GM21515 (cell line): ENCODE measurements around the gene IL2RG.

ENCODE experiments used
- ATAC-seq: cut with Tn5 transposase; IDR thresholded peaks from one replicate; pipeline ENCODE4 v1.9.1; 2021; ENCODE audit not compliant: unreplicated experiment

The IL2RG gene

GRCh38 chrX:71109051-71109450 is 2.3 kb downstream of the IL2RG start:
- no peak for ATAC-seq

DNA sequence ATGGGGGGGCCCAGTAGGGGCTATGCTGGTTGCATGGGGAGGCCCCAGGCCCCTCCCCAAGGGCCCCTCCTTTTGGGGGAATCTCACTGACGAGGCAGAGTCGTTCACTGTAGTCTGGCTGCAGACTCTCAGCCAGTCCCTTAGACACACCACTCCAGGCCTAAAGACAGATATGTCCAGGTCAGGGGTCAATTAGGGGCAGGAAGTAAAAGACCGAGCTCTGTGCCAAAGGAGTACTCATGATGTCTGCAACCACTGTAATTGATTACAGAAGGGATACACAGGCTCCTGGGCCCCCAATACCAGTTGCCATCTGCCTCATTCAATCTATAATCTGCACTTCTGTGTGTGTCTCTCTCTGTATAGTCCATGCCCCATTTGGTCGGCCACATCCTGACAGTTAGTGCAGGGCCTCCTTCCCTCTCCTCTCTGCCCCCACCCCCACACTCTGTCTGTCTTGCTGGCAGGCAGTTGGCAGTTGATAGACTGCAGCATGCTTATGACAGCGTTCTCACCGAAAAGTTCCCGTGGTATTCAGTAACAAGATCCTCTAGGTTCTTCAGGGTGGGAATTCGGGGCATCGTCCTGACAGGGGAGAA is 3.5 kb downstream of the IL2RG start:
- no peak for ATAC-seq

DNA sequence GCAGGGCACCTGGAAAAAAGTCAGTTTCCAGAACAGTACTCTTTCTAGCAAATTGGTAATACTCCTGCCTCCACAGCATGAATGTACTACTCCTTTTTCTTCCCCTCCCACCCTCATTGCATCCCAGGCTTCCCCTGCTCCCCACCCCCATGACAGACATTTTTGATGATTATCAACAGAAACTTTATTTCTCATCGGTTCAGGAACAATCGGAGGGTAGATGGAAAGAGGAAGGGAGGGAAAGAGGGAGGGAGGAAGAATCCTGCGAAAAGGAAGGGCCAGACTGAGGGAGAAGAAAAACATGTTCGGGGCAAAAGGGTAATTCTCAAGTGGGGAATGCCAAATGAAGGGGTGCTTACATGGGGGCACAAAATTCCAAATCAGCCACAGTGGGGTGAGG is 4.1 kb downstream of the IL2RG start:
- ATAC-seq = no peak

DNA sequence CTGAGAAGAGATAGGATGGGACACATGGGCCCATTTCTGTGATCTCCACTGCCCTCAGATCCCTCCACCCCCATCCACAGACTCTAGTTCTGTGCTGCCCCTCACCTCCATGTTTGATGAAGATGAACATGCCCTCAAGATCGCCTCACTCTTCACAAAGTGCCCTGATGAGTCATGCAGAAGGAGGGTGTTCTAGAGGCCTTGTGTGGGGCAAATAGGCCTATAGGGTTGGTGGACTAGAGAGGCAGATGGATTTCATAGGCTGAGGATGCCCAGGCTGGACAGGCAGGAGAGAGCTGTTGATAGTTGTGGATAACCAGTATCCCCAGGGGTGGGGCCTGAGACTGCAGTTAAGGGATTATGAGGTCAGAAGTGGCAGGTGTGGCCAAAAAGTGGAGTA is 5.0 kb downstream of the IL2RG start, which contains the start of gene CXorf65:
Gene CXorf65, minus strand, starts transcription at position 314 of the 400 bp plus-strand sequence. Its CDS starts 184 bp downstream, at position 130.
- ATAC-seq = no peak

GRCh38 chrX:71105628-71106027 is 5.7 kb downstream of the IL2RG start:
- no peak for ATAC-seq

- no peak for ATAC-seq
These were observed 8.0 kb downstream of the IL2RG start for GRCh38 chrX:71103110-71103983.

GRCh38 chrX:71102292-71102691 is 9.1 kb downstream of the IL2RG start:
- ATAC-seq = no peak

GRCh38 chrX:71100581-71101505 is 10.5 kb downstream of the IL2RG start:
- no peak for ATAC-seq

- no peak for ATAC-seq
These were observed 11.6 kb downstream of the IL2RG start for GRCh38 chrX:71099736-71100135.

- ATAC-seq = no peak
These were observed 12.3 kb downstream of the IL2RG start for GRCh38 chrX:71098951-71099506.

GRCh38 chrX:71098302-71098701 is 13.1 kb downstream of the IL2RG start:
- no peak for ATAC-seq

- no peak for ATAC-seq
These were observed 14.7 kb downstream of the IL2RG start for GRCh38 chrX:71096760-71097032.

- peak; percentile 35 for ATAC-seq
These were observed 15.2 kb downstream of the IL2RG start for GRCh38 chrX:71095981-71096759.

GRCh38 chrX:71095555-71095980 is 15.8 kb downstream of the IL2RG start, which contains the start of gene FOXO4:
TSS of gene FOXO4 (plus strand) at chrX:71095851. CDS start at chrX:71096529, 678 bp downstream.
- peak; percentile 94 for ATAC-seq

GRCh38 chrX:71095033-71095432 is 16.3 kb downstream of the IL2RG start:
- ATAC-seq = no peak

GRCh38 chrX:71091263-71091662 is 20.1 kb downstream of the IL2RG start:
- ATAC-seq = no peak

DNA sequence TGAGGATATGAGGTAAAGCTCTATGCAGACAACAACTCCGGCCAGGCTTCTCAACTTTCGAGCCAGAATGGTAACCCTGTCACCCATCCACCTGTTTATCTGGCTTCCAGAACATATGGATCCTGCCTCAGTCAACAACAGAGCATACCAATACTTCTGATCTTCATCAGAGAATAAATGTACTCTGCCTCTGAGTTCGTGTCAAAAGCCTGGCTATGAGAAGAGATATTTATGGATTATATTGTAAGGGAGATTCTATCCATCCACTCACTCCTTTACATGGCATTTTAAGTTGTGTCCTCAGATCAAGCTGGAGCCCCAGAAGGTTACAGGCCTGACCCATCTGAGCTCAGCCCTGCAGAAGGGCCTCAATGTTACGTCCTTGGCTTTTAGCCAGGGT is 25.5 kb downstream of the IL2RG start:
- ATAC-seq = no peak

DNA sequence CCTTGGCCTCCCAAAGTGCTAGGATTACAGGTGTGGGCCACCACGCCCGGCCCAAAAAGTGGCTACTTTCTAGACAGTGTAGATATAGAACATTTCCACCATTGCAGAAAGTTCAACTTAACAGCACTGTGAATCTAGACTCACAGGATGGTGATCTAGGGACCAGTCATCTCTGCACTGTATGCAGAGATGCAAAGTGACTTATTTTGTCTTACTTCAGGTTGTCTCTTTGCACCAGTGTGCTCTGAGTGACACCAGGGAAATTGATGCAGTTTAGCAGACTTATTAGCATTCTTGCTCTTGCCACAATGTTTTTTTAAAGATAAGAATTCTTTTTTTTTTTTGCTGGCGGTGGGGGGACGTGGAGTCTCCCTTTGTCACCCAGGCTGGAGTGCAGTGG is 28.6 kb downstream of the IL2RG start:
- no peak for ATAC-seq

- no peak for ATAC-seq
These were observed 29.2 kb downstream of the IL2RG start for GRCh38 chrX:71082124-71082647.
